ENCODE results near the gene SHMT2. TPM values are rescaled to one million over a fixed set of nuclear protein-coding genes. Genes with fewer than 3 reads are reported as not detected.

The SHMT2 gene
- total and polyA plus RNA-seq, 2 of the 13 experiments (the other 11 are each of a cell fraction or from before 2014, with no cell fraction given) = 181 to 393 TPM

GRCh38 chr12:57238854-57239554, 9.5 kb downstream of the SHMT2 start (continued):
- TF ChIP-seq ZFP41 (CRISPR knock-in tag; IDR thresholded peaks at IDR 0.05; ENCODE audit: borderline replicate concordance) (no peak), MYC (CRISPR knock-in tag; IDR thresholded peaks at IDR 0.05; ENCODE audit: borderline replicate concordance) (peak; percentile 62; the same call in 1 of the 2 replicates), MEIS1 (CRISPR knock-in tag; IDR thresholded peaks at IDR 0.05; ENCODE audit: borderline replicate concordance) (no peak), ZFAT (CRISPR knock-in tag; conservative IDR thresholded peaks at IDR 0.05) (no peak), ZNF720 (CRISPR knock-in tag; IDR thresholded peaks at IDR 0.05) (no peak; the same call in 1 of the 2 replicates), RFX1 (IDR thresholded peaks at IDR 0.05) (no peak), USF2 (IDR thresholded peaks at IDR 0.05; ENCODE audit: low read depth, low read length) (no peak), USF2 (CRISPR knock-in tag; IDR thresholded peaks at IDR 0.05; ENCODE audit: borderline replicate concordance) (no peak), SMAD9 (CRISPR knock-in tag; IDR thresholded peaks at IDR 0.05) (no peak), ONECUT2 (CRISPR knock-in tag; IDR thresholded peaks at IDR 0.05) (no peak), SRSF1 (optimal IDR thresholded peaks at IDR 0.05; ENCODE audit: low read depth, low read length) (peak; percentile 78), ZNF687 (CRISPR knock-in tag; IDR thresholded peaks at IDR 0.05) (peak; percentile 89), ZNF383 (CRISPR knock-in tag; IDR thresholded peaks at IDR 0.05; ENCODE audit: borderline replicate concordance) (no peak), ZMYM3 (CRISPR knock-in tag; IDR thresholded peaks at IDR 0.05) (no peak), SAFB2 (CRISPR knock-in tag; IDR thresholded peaks at IDR 0.05; ENCODE audit: borderline replicate concordance, low read depth) (no peak), MZF1 (CRISPR knock-in tag; IDR thresholded peaks at IDR 0.05; ENCODE audit: borderline replicate concordance) (no peak)
- TF ChIP-seq, protein P1, sequence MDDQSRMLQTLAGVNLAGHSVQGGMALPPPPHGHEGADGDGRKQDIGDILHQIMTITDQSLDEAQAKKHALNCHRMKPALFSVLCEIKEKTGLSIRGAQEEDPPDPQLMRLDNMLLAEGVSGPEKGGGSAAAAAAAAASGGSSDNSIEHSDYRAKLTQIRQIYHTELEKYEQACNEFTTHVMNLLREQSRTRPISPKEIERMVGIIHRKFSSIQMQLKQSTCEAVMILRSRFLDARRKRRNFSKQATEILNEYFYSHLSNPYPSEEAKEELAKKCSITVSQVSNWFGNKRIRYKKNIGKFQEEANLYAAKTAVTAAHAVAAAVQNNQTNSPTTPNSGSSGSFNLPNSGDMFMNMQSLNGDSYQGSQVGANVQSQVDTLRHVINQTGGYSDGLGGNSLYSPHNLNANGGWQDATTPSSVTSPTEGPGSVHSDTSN (CRISPR knock-in tag; IDR thresholded peaks at IDR 0.05; ENCODE audit: borderline replicate concordance) = no peak
- TF ChIP-seq, protein P2, sequence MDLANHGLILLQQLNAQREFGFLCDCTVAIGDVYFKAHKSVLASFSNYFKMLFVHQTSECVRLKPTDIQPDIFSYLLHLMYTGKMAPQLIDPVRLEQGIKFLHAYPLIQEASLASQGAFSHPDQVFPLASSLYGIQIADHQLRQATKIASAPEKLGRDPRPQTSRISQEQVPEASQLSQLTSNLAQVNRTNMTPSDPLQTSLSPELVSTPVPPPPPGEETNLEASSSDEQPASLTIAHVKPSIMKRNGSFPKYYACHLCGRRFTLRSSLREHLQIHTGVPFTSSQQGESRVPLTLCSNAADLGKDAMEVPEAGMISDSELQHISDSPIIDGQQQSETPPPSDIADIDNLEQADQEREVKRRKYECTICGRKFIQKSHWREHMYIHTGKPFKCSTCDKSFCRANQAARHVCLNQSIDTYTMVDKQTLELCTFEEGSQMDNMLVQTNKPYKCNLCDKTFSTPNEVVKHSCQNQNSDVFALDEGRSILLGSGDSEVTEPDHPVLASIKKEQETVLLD (CRISPR knock-in tag; IDR thresholded peaks at IDR 0.05; ENCODE audit: low read depth) = no peak
- TF ChIP-seq, protein P3, sequence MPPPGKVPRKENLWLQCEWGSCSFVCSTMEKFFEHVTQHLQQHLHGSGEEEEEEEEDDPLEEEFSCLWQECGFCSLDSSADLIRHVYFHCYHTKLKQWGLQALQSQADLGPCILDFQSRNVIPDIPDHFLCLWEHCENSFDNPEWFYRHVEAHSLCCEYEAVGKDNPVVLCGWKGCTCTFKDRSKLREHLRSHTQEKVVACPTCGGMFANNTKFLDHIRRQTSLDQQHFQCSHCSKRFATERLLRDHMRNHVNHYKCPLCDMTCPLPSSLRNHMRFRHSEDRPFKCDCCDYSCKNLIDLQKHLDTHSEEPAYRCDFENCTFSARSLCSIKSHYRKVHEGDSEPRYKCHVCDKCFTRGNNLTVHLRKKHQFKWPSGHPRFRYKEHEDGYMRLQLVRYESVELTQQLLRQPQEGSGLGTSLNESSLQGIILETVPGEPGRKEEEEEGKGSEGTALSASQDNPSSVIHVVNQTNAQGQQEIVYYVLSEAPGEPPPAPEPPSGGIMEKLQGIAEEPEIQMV (CRISPR knock-in tag; IDR thresholded peaks at IDR 0.05; ENCODE audit: low read depth) = no peak

Measured in HepG2 (cell line).